Mucosa of descending colon (tissue), 3 donors: Measurements from ENCODE around the gene YES1. TPM values are rescaled to one million over a fixed set of nuclear protein-coding genes. Genes with fewer than 3 reads are reported as not detected.

Experiments used
- ATAC-seq: fragments of 200-7000 bp; cut with Tn5 transposase; one replicate; pipeline ENCODE4 v1.9.1; 2020; ENCODE audit warnings: mild to moderate bottlenecking, moderate library complexity
- DNase-seq, 3 donors: peaks; one replicate each; pipeline ENCODE4 v3.0.0-alpha.2; 2020
- H3K36me3 ChIP-seq: fragments of 200-600 bp; one replicate; pipeline ENCODE4 v1.8.0; 2021; ENCODE audit warnings: low read depth, mild to moderate bottlenecking
- H3K4me1 ChIP-seq: fragments of 200-600 bp; one replicate; pipeline ENCODE4 v1.8.0; 2021; ENCODE audit warnings: low read depth, mild to moderate bottlenecking
- H3K4me3 ChIP-seq: fragments of 200-600 bp; one replicate; pipeline ENCODE4 v1.8.0; 2021; ENCODE audit warnings: mild to moderate bottlenecking
- H3K9me3 ChIP-seq: fragments of 200-600 bp; one replicate; pipeline ENCODE4 v1.8.0; 2021; ENCODE audit warnings: mild to moderate bottlenecking
- CTCF ChIP-seq: fragments of 200-600 bp; IDR thresholded peaks from one replicate; pipeline ENCODE4 v1.8.0; 2022; ENCODE audit warnings: antibody characterized with exemption, mild to moderate bottlenecking
- intact Hi-C, 2 donors: fragments of 100-400 bp; cut with DNase I in 1 of 2; cut with micrococcal nuclease in 1 of 2; formaldehyde crosslinking; loops; one replicate each; pipeline versions ENCODE4 v1.11.0 to v1.11.1; 2022; cut with DNase I, micrococcal nuclease
- total RNA-seq, 3 donors: library from RNA; stranded (reverse); fragmentation: NEBNext Ultra II Directional in 2 of 3; extraction: Animal tissue kit (Norgen Biotek cat#: 25700) in 2 of 3; gene quantifications; one replicate each; pipeline versions ENCODE4 v1.2.1 to v1.2.4, GENCODE V29; 2021 to 2023
- donor health status: DM: no; HTN: no; CAD: no; lungs with moderate emphysema.
- donor health status: DM: no; HTN: no; CAD: no.
- donor health status: DM: no; HTN: yes; CAD: no.

YES1 gene
- total RNA-seq, 3 donors from 2014 or later, result 48.2 to 63.2 (median 52.2) TPM

GRCh38 chr18:848062-848861, 36.2 kb upstream of the YES1 start:
- intact Hi-C loops, result no loop called here
- Histone ChIP-seq H3K9me3 (no peaks in the 10 kb centered on the region), H3K4me3 (no peak overlapping the region), H3K4me1 (peaks cover 5% of the 10 kb centered on the region), H3K36me3 (no peaks in the 10 kb centered on the region)
- no peak for TF ChIP-seq CTCF
- DNase-seq (peak; percentile 76 to 79 (median 79)), ATAC-seq (peak; percentile 98)

GRCh38 chr18:845152-845819, 33.2 kb upstream of the YES1 start:
- Histone ChIP-seq H3K9me3 (no peaks in the 10 kb centered on the region), H3K4me3 (no peak overlapping the region), H3K36me3 (no peaks in the 10 kb centered on the region), H3K4me1 (peaks cover 5% of the 10 kb centered on the region)
- intact Hi-C loops, result no loop called here
- ATAC-seq, result peak; percentile 73
- peak in 1 of 3 donors; percentile 34 for DNase-seq
- no peak for TF ChIP-seq CTCF

- TF ChIP-seq CTCF, result no peak
- intact Hi-C loops, result no loop called here
- no peak for DNase-seq
- Histone ChIP-seq H3K36me3 (no peaks in the 10 kb centered on the region), H3K4me1 (peaks cover 5% of the 10 kb centered on the region), H3K9me3 (no peaks in the 10 kb centered on the region), H3K4me3 (no peak overlapping the region)
- no peak for ATAC-seq
Observed at GRCh38 chr18:841647-842370, 29.8 kb upstream of the YES1 start.

GRCh38 chr18:840516-840915, 28.5 kb upstream of the YES1 start:
- TF ChIP-seq CTCF, result no peak
- no peaks in the 10 kb centered on the region for H3K9me3 ChIP-seq
- intact Hi-C loops, result no loop called here
- DNase-seq (no peak), ATAC-seq (no peak)
- peaks cover 5% of the 10 kb centered on the region for H3K4me1 ChIP-seq
- no peak overlapping the region for H3K4me3 ChIP-seq
- H3K36me3 ChIP-seq, result no peaks in the 10 kb centered on the region

GRCh38 chr18:840023-840408, 28.0 kb upstream of the YES1 start:
- H3K4me3 ChIP-seq, result no peak overlapping the region
- H3K36me3 ChIP-seq, result no peaks in the 10 kb centered on the region
- DNase-seq (no peak), ATAC-seq (no peak)
- no peaks in the 10 kb centered on the region for H3K9me3 ChIP-seq
- intact Hi-C loops, result no loop called here
- TF ChIP-seq CTCF, result no peak
- H3K4me1 ChIP-seq, result peaks cover 4% of the 10 kb centered on the region
